GM19372 (cell line): ENCODE data around the gene CLEC4E.
"Not testable (repeated sequence)": the region's sequence is repeated elsewhere in the genome, so short reads cannot be mapped to it uniquely, and the experiment has no call there.

Experiments used
- ATAC-seq: cut with Tn5 transposase; IDR thresholded peaks from one replicate; pipeline ENCODE4 v1.9.1; 2021; ENCODE audit warnings: mild to moderate bottlenecking, low read depth, moderate library complexity; ENCODE audit not compliant: unreplicated experiment

The CLEC4E gene, protein sequence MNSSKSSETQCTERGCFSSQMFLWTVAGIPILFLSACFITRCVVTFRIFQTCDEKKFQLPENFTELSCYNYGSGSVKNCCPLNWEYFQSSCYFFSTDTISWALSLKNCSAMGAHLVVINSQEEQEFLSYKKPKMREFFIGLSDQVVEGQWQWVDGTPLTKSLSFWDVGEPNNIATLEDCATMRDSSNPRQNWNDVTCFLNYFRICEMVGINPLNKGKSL

DNA sequence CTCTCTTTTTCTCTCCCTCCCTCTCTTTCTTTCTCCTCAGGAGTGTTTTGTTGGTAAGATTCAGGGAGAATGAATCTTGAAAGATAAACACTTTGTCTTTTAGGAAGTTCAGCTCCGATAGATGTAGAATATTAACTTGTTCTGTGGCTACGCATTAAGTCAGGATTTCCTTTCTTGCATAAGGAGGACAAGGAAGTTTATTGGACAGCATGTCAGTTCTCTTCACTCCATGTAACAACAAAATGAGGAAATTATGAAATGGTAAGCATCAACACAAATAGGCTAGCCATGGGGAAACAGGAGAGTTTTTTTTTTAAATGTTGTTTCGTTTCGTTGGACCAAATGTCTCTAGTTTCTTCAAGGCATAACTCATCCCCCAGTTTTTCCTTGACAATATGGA lies at the start of gene CLEC4E:
Gene CLEC4E, minus strand, starts transcription at position 75 of the 400 bp plus-strand sequence. CDS start 108 bp downstream, outside the sequence.
- ATAC-seq = not testable (repeated sequence)

DNA sequence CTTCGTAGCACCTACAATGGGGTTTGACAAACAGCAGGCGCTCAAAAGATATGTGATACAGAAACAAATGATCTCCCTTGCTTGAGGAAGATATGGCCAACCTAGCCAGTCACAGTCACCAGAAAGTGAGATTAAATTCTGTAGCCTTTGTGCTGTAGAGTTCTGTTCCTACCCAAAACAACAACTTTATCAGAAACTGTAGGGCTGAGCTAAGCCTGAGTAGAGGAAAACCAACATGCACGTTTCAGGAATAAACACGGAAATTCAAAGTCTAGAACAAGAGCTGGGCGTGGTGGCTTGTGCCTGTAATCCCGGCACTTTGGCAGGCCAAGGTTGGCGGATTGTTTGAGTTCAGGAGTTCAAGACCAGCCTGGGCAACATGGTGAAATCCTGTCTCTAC lies 49.0 kb upstream of the CLEC4E start:
- ATAC-seq = no peak

DNA sequence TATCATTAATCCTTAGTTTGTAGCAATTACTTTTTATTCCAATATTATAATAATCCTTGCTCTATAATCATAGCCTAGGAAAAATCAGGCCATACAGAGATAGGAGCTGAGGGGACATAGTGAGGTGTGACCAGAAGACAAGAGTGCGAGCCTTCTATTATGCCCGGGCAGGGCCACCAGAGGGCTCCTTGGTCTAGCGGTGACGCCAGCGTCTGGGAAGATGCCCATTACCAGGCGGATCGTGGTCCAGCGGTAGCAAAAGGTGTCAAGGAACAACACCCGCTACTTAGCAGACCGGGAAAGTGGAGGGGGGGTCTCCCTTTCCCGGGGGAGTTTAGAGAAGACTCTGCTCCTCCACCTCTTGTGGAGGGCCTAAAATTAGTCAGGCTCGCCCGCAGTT lies 43.8 kb upstream of the CLEC4E start:
- ATAC-seq = not testable (repeated sequence)

DNA sequence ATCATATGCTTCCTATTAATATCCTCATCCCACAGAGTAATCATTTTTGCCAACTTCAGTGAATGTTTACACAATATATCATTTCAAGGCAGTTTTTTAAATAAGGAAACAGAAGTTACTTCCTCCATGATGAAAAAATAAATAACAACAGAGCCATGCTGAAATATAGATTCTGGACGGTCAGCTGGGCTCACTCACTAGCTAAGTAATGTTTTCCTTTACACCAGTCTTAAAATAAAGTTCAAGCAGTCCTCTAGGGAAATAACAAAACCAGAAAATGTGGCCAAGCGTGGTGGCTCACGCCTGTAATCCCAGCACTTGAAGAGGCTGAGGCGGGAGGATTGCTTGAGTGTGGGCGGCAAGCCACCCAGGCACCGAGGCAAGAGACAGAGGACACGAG lies 43.3 kb upstream of the CLEC4E start:
- no peak for ATAC-seq

DNA sequence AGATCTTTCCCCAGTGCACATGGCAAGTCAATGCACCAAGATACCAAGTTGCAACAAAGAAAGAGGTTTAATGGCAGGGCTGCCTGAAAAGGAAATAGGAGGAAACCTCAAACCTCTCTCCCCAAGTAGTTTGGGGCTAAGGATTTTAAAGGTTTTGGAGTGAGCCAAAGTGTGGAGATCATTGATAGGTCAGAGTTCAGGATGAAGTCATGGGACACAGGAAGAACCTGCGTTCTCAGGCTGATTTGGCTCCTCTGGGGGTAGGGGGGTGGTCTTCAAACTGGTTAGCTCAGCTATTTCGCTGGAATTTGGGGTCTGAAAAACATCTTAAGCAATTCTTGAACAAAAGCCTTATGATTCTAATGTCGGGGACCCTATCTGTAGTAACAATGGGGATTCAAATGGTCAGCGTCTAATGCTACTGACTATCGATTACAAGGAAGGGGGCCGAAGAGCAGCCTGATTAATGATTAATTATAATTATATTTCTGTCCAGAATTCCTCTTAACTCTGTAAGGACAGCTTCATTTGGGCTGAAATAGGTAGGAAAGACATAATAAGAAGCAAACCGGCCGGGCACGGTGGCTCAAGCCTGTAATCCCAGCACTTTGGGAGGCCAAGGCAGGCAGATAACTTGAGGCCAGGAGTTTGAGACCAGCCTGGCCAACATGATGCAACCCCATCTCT lies 40.5 kb upstream of the CLEC4E start:
- ATAC-seq = no peak

DNA sequence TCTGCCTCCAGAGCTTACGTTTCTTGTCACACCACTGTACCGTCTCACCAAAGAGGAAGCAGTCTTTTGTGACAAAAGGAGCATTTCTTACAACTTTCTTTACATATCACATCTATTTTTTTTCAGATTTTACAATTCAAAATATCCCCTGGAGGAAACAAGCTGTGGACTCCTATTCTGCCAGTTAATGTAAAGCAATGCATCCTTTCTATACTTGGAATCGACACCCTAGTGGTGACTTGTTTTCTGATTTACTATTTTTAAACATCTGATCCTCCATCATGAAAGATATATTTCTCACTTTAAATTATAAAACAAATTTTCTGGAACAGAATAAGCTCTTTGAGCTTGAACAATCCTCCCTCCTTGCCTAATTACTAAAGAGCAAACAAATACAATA lies 37.2 kb upstream of the CLEC4E start:
- ATAC-seq = no peak

DNA sequence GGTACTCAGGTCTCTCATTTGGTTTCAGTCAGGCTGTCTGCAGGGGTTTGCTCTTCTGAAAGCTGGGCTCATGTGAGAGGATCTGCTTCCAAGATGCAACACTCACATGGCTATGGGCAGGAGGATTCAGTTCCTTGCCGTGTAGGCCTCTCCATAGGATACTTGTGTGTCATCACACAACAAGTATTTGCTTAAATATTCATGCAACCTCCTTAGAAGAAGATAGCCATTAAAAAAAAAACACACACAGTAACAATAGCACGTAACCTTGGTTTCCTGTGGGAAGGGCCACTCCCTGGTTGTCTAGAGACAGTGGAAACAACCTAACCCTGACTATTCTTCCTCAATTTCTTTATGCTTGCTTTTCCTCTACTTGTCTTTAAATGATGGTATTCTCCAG lies 31.8 kb upstream of the CLEC4E start:
- ATAC-seq = no peak

DNA sequence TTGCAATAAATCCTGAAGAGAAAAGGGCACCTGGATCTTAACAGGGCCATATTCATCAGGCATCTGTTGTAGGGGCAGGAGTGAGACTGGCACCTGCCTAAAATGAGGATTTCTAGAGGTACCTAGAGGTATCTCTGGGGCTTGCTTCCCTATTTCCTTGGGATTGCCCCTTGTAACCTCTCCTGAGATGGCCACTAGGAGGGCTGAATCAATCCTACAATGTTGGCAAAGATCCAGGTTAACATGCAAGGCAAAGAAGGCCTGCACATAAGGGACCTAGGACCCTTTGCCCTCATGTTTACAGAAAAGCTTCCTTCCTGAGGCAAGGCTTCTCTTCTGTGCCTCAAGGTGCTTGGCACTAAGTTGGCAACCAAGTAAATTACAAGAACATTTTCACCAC lies 25.8 kb upstream of the CLEC4E start:
- ATAC-seq = no peak

DNA sequence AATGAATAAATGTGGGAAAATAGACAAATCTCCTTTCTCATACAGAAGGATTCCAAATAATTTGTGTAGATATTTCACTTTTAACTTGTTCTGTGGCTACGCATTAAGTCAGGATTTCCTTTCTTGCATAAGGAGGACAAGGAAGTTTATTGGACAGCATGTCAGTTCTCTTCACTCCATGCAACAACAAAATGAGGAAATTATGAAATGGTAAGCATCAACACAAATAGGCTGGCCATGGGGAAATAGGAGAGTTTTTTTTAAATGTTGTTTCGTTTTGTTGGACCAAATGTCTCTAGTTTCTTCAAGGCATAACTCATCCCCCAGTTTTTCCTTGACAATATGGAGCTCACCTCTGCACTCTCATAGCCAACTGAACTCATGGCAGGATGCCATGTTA lies 25.3 kb upstream of the CLEC4E start:
- ATAC-seq = not testable (repeated sequence)

DNA sequence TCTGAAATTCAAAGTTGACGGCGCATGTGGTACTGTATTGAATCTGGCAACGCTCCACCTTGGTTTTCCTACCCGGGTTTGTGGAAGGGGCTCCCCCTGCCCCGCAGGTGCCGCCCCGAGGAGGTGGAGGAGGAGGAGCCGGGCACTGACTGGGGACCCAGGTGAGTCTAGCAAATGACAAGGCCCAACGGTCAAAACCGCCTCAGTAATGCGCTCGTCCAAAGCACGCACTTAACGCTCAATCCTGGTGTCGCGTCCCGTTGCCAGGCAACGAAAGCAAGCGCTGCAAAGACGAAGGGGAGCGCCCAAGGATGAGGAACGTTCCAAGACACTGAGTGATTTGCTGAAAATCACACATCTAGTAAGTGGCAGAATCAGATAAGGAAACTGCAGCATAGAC lies 24.0 kb upstream of the CLEC4E start:
- ATAC-seq = no peak

DNA sequence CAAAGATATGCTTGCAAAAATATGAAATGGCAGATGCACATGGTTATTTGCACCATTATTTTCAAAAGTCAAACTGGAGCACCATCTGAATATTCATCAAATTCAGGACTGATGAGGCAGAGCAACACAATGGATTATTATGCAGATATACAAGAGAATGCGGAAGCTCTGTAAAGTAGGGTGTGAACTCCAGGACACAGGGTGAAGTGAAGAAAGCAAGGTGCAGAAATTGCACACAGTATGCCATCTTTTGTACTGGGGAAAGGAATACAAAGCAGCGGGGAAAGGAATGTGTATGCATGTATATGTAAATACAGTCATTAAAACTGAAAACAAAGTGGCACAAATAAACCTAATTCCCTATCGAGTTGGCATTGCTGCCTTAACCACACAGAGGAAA lies 22.7 kb upstream of the CLEC4E start:
- no peak for ATAC-seq

DNA sequence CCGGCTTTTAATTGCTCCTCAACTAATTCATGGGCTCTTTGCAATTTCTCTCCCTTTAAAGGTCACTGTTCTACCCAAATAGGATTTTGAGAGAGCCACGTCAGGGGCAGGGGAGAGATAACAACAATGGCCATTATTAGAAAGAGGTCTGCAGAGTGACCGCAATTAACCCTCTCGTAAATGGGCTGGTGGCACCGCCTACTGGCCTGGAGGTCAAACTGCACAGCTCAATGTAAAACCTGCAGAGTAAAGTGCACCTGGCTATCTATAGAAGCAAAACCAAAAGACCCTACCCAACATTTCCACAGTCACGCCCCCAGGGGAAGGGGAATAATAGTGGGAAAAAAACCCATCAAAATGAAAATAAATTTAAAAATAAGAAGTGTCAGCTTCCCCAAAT lies 21.6 kb upstream of the CLEC4E start:
- no peak for ATAC-seq

DNA sequence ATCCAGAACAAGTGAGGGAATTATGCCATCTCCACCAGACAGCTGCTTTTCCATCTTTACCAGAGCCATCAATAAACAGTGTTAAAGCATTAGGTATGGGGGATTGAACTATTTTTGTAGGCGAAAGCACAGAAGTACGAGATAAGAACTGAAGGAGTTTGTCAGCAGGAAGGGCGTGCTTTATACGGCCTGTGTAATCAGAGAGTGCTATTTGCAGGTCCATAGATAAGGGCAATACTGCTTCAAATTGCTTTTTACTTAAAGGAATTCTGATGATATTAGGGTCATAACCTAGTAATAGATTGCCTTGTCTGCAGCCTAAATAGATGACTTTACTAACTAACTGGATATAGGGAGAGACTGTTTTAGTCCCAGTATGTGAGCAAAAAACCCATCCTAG lies 20.3 kb upstream of the CLEC4E start:
- ATAC-seq = no peak

DNA sequence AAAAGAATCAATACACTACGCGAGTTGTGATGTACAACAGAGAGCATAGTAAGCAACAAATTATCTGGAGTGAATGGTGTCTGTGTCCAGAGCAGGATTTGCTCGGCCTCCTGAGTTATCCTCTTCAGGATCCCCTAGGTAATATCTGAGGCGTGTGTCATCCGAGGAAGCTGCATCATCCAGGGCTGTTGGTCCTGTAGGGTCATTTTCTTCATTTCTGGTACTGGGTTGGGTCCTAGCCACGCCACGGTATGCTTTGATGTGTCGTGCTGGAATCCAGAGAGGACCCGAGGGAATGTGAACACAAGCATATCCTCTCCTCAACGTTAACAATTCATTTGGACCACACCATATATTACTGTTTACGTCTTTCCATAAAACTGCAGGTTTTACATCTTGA lies 19.0 kb upstream of the CLEC4E start:
- ATAC-seq = no peak

DNA sequence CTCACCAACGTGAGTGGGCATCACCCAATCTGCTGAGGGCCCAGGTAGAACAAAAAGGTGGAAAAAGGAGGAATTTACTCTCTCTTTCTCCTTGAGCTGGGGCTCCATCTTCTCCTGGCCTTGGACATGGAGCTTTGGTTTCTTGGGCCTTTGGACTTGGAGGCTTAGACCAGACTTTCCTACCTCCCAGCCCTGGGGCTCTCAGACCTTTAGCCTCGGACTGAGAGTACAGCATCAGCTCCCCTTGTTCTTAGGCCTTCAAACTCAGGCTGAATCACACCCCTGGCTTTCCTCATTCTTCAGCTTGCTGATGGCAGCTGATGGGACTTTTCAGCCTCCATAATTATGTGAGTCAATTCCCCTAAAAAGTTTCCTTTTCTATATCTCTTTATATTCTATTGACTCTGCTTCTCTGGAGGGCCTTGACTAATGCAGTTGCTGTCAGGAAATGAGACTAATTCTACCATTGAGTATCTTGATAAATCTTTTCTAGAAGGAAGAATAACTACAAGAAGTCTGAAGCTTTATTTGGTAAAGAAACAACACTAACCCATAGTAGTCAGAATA lies 15.9 kb upstream of the CLEC4E start:
- no peak for ATAC-seq

DNA sequence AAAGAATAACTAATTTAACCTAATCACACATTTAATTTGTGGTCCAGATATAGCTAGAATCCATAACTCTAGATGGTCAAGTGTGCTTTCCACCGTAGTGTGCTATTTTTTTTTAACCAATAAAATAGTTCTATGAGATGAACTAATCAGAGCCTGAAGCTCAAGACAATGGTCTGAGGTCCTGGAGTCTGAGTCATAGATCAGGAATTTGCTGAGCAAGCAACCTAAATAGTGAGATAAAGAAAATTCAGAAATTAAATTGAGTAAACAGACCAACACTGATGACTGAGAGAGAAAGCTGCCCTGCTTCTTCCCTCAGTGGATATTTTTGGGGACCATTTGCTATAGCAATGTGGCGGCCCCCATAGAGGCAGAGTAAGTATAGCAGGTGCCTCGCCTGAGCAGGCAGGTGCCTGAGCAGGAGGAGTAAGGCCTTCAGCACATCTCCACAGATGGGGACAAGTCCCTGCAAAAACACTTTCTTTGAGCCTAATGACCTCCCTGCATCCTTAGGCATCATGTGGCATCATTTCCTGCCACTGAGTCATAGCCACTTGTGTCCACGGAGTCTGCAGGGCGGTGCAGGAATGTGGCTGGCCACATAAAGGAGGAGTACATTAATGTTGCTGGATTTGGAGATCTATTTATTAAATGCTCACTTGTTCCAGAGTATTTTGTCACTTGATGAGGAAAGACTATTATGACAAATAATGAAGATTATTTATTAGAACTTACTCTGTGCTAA lies 13.9 kb upstream of the CLEC4E start:
- ATAC-seq = no peak

DNA sequence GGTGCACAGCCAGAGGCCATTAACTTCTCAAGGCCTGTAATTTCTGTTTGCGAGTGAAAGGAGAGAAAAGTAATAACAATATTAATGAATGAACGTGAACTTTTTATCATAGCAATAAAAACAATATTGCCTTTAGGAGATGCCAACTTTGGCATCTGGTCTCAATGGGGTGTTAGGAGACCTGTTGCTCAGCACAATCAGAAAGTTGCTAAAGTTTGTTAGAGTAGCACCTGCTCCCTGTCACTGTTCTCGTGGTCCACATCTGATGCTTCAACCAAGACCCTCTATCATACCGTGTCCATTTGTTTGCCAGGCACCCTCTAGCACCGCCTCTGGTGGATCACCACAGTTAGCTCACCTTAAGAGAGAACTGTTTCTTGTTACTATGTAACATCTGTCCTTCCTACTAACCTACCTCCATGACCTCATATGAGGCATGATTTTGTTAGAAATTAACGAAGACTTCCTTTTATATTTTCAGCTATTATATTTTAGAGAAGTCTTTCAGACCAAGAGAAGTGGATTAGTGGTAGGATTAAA lies 12.5 kb upstream of the CLEC4E start:
- ATAC-seq = no peak

DNA sequence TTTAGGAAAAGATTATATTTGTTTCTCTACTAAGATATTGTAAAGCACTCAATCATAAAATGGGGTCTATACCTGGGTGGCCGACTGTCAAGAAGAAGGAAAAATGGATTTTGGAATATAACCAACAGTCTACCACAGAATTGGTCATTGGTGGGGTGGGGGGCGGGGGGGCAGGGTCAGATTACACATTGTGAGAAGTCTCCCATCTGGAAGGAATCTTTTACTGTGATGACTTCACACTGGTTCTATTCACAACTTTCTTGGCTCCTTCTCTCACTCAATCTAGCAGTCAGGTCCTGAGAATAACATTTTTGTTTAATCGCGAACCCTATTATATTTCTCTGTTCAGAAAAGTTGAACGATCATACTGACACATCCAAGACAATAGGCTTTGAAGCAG lies 8.7 kb upstream of the CLEC4E start:
- ATAC-seq = no peak

DNA sequence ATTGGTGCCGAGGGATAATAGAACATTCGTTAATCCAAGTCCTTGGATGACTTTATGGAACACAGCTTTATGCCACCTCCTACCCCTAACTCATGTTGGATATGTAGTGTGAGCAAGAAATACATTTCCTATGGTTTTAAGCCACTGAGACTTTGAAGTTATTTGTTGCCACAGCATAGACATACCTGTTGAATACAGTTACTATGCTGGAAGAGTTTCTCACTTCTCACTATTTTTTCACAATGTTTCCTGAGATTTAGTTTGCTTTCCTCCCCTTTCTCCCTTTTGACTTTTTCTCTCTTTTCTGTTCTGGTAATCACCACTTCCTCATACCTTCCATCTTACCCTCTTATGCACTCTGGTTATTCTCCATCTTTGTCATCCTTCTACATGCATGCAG lies 7.5 kb upstream of the CLEC4E start:
- ATAC-seq = no peak

DNA sequence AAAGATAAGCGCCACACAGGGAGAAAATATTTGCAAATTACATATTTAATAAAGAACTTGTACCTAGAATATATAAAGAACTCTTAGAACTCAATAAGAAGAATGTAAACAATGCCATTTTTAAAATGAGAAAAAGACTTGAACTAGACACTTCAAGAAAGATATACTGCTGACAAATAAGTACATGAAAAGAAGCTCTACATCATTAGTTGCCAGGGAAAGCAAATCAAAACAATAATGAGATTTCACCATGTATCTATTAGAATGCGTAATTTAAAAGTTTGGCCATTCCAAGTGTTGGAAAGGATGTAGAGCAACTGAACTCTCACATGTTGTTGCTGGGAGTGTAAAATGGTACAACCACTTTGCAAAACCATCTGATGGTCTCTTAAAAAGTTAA lies 6.9 kb upstream of the CLEC4E start:
- no peak for ATAC-seq

DNA sequence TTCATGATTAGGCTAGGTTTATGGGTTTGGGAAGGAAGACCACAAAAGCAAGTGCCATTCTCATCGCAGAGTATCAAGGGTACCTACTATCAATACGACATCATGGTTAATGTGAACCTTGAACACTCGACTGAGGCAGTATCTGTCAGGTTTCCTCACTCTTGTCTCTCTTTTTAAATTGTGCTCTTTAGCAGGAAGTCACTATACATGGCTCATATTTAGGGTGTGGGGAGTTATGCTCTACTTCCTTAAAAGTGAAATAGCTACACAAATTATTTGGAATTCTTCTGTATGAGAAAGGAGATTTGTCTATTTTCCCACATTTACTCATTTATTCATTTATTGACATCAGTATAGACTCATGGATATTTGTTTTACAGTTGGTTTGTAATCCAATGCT lies 5.9 kb upstream of the CLEC4E start:
- no peak for ATAC-seq
